Astrocyte (in vitro differentiated cells and primary cell): ENCODE measurements around the gene MAML2. TPM values are rescaled to one million over a fixed set of nuclear protein-coding genes. Genes with fewer than 3 reads are reported as not detected.
A peak's percentile ranks its signal among the peaks of the same experiment; 100 is the strongest.

Source experiments
- DNase-seq: peaks from one replicate; pipeline ENCODE4 v3.0.0-alpha.2; 2010; ENCODE audit warnings: low read depth
- FAIRE-seq: peaks from 2 replicates; lab custom pipeline; 2011; peaks lifted over from hg19 to GRCh38; lab: Jason Lieb, UNC
- H2AFZ ChIP-seq: 2 replicates; pipeline ENCODE4 v1.6.0; 2012; ENCODE audit warnings: low read depth, low read length, inconsistent platforms
- H3K27ac ChIP-seq: 2 replicates; pipeline ENCODE4 v1.5.1; 2011; ENCODE audit warnings: low read depth, low read length, inconsistent platforms
- H3K27me3 ChIP-seq: 2 replicates; pipeline ENCODE4 v1.6.0; 2011; ENCODE audit warnings: low read length, inconsistent platforms; ENCODE audit not compliant: insufficient read depth
- H3K36me3 ChIP-seq: 2 replicates; pipeline ENCODE4 v1.5.1; 2011; ENCODE audit warnings: low read length, inconsistent platforms; ENCODE audit not compliant: insufficient read depth
- H3K4me1 ChIP-seq: 2 replicates; pipeline ENCODE4 v1.5.1; 2011; ENCODE audit warnings: low read length, inconsistent platforms; ENCODE audit not compliant: insufficient read depth
- H3K4me2 ChIP-seq: 2 replicates; pipeline ENCODE4 v1.6.0; 2012; ENCODE audit warnings: low read length, inconsistent platforms
- H3K4me3 ChIP-seq: 2 replicates; pipeline ENCODE4 v1.5.1; 2011; ENCODE audit warnings: low read depth, mild to moderate bottlenecking, low read length, inconsistent platforms; ENCODE audit not compliant: insufficient read depth
- H3K79me2 ChIP-seq: 2 replicates; pipeline ENCODE4 v1.6.0; 2012; ENCODE audit warnings: mild to moderate bottlenecking, low read length, inconsistent platforms; ENCODE audit not compliant: insufficient read depth
- H3K9ac ChIP-seq: 2 replicates; pipeline ENCODE4 v1.6.0; 2012; ENCODE audit warnings: mild to moderate bottlenecking, low read length, inconsistent platforms
- H3K9me3 ChIP-seq: 2 replicates; pipeline ENCODE4 v1.5.1; 2012; ENCODE audit warnings: low read depth, mild to moderate bottlenecking, low read length, inconsistent platforms; ENCODE audit not compliant: insufficient read depth
- H4K20me1 ChIP-seq: 2 replicates; pipeline ENCODE4 v1.6.0; 2012; ENCODE audit warnings: low read length, inconsistent platforms; ENCODE audit not compliant: insufficient read depth
- H3K27ac Mint-ChIP-seq: one replicate; pipeline ENCODE4 v1.8.0; 2021; ENCODE audit warnings: mild to moderate bottlenecking, mixed read lengths; ENCODE audit not compliant: unreplicated experiment
- H3K27me3 Mint-ChIP-seq: one replicate; pipeline ENCODE4 v1.8.0; 2021; ENCODE audit warnings: low read depth, mixed read lengths; ENCODE audit not compliant: unreplicated experiment
- H3K36me3 Mint-ChIP-seq: one replicate; pipeline ENCODE4 v1.8.0; 2021; ENCODE audit warnings: low read depth, mixed read lengths; ENCODE audit not compliant: unreplicated experiment
- H3K4me1 Mint-ChIP-seq: one replicate; pipeline ENCODE4 v1.8.0; 2021; ENCODE audit warnings: low read depth, mixed read lengths; ENCODE audit not compliant: unreplicated experiment
- H3K4me3 Mint-ChIP-seq: one replicate; pipeline ENCODE4 v1.8.0; 2021; ENCODE audit warnings: mild to moderate bottlenecking, moderate library complexity, mixed read lengths; ENCODE audit not compliant: unreplicated experiment
- H3K9me3 Mint-ChIP-seq: one replicate; pipeline ENCODE4 v1.8.0; 2021; ENCODE audit warnings: mild to moderate bottlenecking, mixed read lengths; ENCODE audit not compliant: unreplicated experiment
- CTCF ChIP-seq: IDR thresholded peaks from 2 replicates; pipeline ENCODE4 v1.5.1; 2011; ENCODE audit warnings: low read depth, mild to moderate bottlenecking, inconsistent platforms, low read length, moderate library complexity; ENCODE audit not compliant: insufficient read depth
- EZH2 ChIP-seq: IDR thresholded peaks from 2 replicates; pipeline ENCODE4 v1.6.1; 2012; ENCODE audit warnings: mild to moderate bottlenecking, low read length, inconsistent platforms; ENCODE audit not compliant: insufficient read depth
- total RNA-seq: library from RNA; stranded (reverse); gene quantifications from 2 replicates; pipeline ENCODE4 v1.2.1, GENCODE V29; 2021

The MAML2 gene
- total RNA-seq, 1 donor from 2014 or later = 27.4 TPM

GRCh38 chr11:96084610-96085318 is 258.2 kb downstream of the MAML2 start:
- no peak for TF ChIP-seq EZH2
- no peak for TF ChIP-seq CTCF
- Histone ChIP-seq H2AFZ (no peak overlapping the region), H3K4me2 (no peak overlapping the region), H3K79me2 (peaks cover 59% of the 10 kb centered on the region), H3K4me1 (peaks cover 8% of the 10 kb centered on the region), H3K27me3 (no peaks in the 10 kb centered on the region), H3K4me3 (no peak overlapping the region), H3K9ac (no peak overlapping the region), H3K27ac (no peak overlapping the region), H4K20me1 (peaks cover 11% of the 10 kb centered on the region), H3K36me3 (peaks cover 6% of the 10 kb centered on the region), H3K9me3 (no peaks in the 10 kb centered on the region)
- Mint-ChIP-seq H3K4me1 (peaks cover 13% of the 10 kb centered on the region), H3K4me3 (no peak overlapping the region), H3K27ac (no peak overlapping the region), H3K9me3 (no peaks in the 10 kb centered on the region), H3K27me3 (no peaks in the 10 kb centered on the region), H3K36me3 (peaks cover 6% of the 10 kb centered on the region)
- DNase-seq (peak; percentile 23), FAIRE-seq (no peak)

GRCh38 chr11:96082936-96083335 is 260.1 kb downstream of the MAML2 start:
- Histone ChIP-seq H2AFZ (no peak overlapping the region), H3K79me2 (peaks cover 47% of the 10 kb centered on the region), H3K4me3 (no peak overlapping the region), H3K4me2 (no peak overlapping the region), H3K9me3 (no peaks in the 10 kb centered on the region), H4K20me1 (peaks cover 20% of the 10 kb centered on the region), H3K9ac (no peak overlapping the region), H3K4me1 (peaks cover 8% of the 10 kb centered on the region), H3K27me3 (no peaks in the 10 kb centered on the region), H3K36me3 (peaks cover 4% of the 10 kb centered on the region), H3K27ac (no peak overlapping the region)
- no peak for DNase-seq
- Mint-ChIP-seq H3K9me3 (no peaks in the 10 kb centered on the region), H3K27me3 (no peaks in the 10 kb centered on the region), H3K36me3 (peaks cover 7% of the 10 kb centered on the region), H3K4me1 (peaks cover 7% of the 10 kb centered on the region), H3K4me3 (no peak overlapping the region), H3K27ac (no peak overlapping the region)
- FAIRE-seq = no peak
- TF ChIP-seq EZH2 (no peak), CTCF (no peak)
